ENCODE results near the gene HMMR.
A peak's percentile ranks its signal among the peaks of the same experiment; 100 is the strongest.
"Not testable (repeated sequence)": the region's sequence is repeated elsewhere in the genome, so short reads cannot be mapped to it uniquely, and the experiment has no call there.

The HMMR gene

GRCh38 chr5:163460562-163461171, at the start of gene HMMR:
HMMR (plus strand) TSS chr5:163460632; CDS start chr5:163460693, 61 bp downstream.
- POLR2A ChIA-PET = interaction anchor here (0.8 to 2.6 kb wide), 5 partner anchors 13 to 47 kb away, joined by 3 to 12 read pairs (median 5); partner anchors contain the start of genes CCNG1 and MAT2B
- DNase-seq (ENCODE audit: low read depth, low spot score) = no peak
- H3K4me3 ChIP-seq (ENCODE audit: low read depth, low read length) = peak within 1 kb of the TSS; percentile 80
- TF ChIP-seq, protein P1, sequence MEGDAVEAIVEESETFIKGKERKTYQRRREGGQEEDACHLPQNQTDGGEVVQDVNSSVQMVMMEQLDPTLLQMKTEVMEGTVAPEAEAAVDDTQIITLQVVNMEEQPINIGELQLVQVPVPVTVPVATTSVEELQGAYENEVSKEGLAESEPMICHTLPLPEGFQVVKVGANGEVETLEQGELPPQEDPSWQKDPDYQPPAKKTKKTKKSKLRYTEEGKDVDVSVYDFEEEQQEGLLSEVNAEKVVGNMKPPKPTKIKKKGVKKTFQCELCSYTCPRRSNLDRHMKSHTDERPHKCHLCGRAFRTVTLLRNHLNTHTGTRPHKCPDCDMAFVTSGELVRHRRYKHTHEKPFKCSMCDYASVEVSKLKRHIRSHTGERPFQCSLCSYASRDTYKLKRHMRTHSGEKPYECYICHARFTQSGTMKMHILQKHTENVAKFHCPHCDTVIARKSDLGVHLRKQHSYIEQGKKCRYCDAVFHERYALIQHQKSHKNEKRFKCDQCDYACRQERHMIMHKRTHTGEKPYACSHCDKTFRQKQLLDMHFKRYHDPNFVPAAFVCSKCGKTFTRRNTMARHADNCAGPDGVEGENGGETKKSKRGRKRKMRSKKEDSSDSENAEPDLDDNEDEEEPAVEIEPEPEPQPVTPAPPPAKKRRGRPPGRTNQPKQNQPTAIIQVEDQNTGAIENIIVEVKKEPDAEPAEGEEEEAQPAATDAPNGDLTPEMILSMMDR (IDR thresholded peaks at IDR 0.05; ENCODE audit: insufficient read depth, low read length, missing control alignments) = no peak
- CTCF ChIA-PET = interaction anchor here (1.1 to 5.1 kb wide), 4 partner anchors 10 to 52 kb away, joined by 3 to 40 read pairs (median 4); no protein-coding TSS in a partner anchor

DNA sequence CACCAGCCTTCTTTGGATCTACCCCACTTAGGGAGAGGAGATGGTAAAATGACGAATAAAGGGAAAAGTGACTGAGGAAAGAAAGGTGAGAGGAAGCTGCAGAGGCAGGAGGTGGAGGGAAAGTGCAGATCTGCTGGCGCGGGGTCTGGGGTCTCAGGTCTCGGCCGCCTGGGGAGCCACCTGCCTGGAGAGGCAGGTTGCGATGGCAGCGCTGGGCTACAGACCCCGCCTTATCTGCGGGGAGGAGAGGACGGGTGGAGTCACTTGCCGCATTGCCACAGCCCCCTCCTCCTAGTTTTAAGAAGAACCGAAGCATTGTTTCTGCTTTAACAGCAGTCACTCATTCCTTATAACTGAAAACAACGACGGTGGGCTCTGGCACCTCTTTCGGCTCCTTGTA, 44.8 kb upstream of the HMMR start:
- CTCF ChIA-PET = interaction anchor here (1.3 kb wide), 1 partner anchor 8 kb away, joined by 6 read pairs; no protein-coding TSS in a partner anchor
- POLR2A ChIA-PET = not testable (repeated sequence)

DNA sequence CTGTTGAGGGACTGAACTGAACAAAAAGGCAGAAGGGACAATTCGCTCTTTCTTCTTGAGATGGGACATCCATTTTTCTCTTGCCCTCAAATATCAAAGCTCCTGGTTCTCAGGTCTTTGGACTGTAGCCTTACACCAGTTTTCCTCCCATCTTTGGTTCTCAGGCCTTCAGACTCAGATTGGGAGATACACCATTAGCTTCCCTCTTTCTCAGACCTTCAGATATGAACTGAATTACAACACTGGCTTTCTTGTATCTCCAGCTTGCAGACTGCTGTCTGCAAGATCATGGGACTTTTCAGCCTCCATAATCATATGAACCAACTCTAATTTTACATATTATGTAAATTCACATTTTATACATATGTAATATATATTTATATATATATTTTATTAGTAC, 35.6 kb upstream of the HMMR start:
- no peak overlapping the region for H3K4me3 ChIP-seq (ENCODE audit: low read depth, low read length)
- ChIA-PET CTCF (interaction anchor here (1.2 kb wide), 1 partner anchor 16 kb away, joined by 5 read pairs; no protein-coding TSS in a partner anchor), POLR2A (no interaction called here)
- TF ChIP-seq, protein P1 (IDR thresholded peaks at IDR 0.05; ENCODE audit: insufficient read depth, low read length, missing control alignments) = no peak
- DNase-seq (ENCODE audit: low read depth, low spot score) = no peak

More for the DNA sequence above, 44.8 kb upstream of the HMMR start:
- not testable (repeated sequence) for H3K4me3 ChIP-seq (ENCODE audit: low read depth, low read length); DNase-seq (ENCODE audit: low read depth, low spot score)

GRCh38 chr5:163426128-163426527, 34.3 kb upstream of the HMMR start:
- POLR2A ChIA-PET; DNase-seq (ENCODE audit: low read depth, low spot score); H3K4me3 ChIP-seq (ENCODE audit: low read depth, low read length): not testable (repeated sequence)
- CTCF ChIA-PET = interaction anchor here (1.4 kb wide), 1 partner anchor 18 kb away, joined by 4 read pairs; no protein-coding TSS in a partner anchor

DNA sequence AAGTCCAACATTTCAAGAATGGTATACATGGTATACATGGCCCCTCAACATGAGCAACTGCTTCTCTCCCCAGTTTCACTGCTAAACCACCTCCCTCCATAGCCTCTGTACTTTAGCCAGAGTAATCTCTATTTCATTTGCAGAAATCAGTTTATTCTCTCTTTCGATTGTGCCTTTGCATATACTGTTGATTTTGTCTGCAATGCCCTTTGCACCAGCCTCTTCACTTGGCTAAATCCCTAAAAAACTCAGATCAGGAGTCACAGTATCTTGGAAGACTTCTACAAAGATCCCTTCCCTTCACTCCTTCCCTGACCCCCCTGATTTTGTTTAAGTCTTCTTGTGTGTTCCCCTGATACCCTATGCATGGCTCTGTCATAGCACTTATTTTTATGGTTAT, 27.9 kb upstream of the HMMR start:
- H3K4me3 ChIP-seq (ENCODE audit: low read depth, low read length) = no peak overlapping the region
- CTCF ChIA-PET = no interaction called here
- TF ChIP-seq, protein P1 (IDR thresholded peaks at IDR 0.05; ENCODE audit: insufficient read depth, low read length, missing control alignments) = no peak
- DNase-seq (ENCODE audit: low read depth, low spot score) = no peak
- POLR2A ChIA-PET = no interaction called here

GRCh38 chr5:163433271-163433670, 27.2 kb upstream of the HMMR start:
- TF ChIP-seq, protein P1 (IDR thresholded peaks at IDR 0.05; ENCODE audit: insufficient read depth, low read length, missing control alignments) = no peak
- H3K4me3 ChIP-seq (ENCODE audit: low read depth, low read length) = no peak overlapping the region
- ChIA-PET CTCF (interaction anchor here (1.4 kb wide), 1 partner anchor 24 kb away, joined by 5 read pairs; no protein-coding TSS in a partner anchor), POLR2A (no interaction called here)
- DNase-seq (ENCODE audit: low read depth, low spot score) = no peak

- ChIA-PET CTCF (interaction anchor here (1.4 kb wide), 1 partner anchor 26 kb away, joined by 5 read pairs; no protein-coding TSS in a partner anchor), POLR2A (no interaction called here)
- TF ChIP-seq, protein P1 (IDR thresholded peaks at IDR 0.05; ENCODE audit: insufficient read depth, low read length, missing control alignments) = no peak
- no peak overlapping the region for H3K4me3 ChIP-seq (ENCODE audit: low read depth, low read length)
- no peak for DNase-seq (ENCODE audit: low read depth, low spot score)
Observed at GRCh38 chr5:163434401-163434866, 26.0 kb upstream of the HMMR start.
